GM20000 (cell line): ENCODE data around the gene GCH1.

Experiments
- DNase-seq: peaks from one replicate; pipeline ENCODE4 v3.0.0; 2012; ENCODE audit warnings: low spot score
- TF ChIP-seq, protein P1 (sequence below): IDR thresholded peaks from 2 replicates; pipeline ENCODE4 v1.5.1; 2012; ENCODE audit warnings: mild to moderate bottlenecking, control low read depth; ENCODE audit errors: extremely low read depth, missing control alignments

The GCH1 gene

GRCh38 chr14:54840798-54841197 lies 61.8 kb downstream of the GCH1 start:
- TF ChIP-seq, protein P1, sequence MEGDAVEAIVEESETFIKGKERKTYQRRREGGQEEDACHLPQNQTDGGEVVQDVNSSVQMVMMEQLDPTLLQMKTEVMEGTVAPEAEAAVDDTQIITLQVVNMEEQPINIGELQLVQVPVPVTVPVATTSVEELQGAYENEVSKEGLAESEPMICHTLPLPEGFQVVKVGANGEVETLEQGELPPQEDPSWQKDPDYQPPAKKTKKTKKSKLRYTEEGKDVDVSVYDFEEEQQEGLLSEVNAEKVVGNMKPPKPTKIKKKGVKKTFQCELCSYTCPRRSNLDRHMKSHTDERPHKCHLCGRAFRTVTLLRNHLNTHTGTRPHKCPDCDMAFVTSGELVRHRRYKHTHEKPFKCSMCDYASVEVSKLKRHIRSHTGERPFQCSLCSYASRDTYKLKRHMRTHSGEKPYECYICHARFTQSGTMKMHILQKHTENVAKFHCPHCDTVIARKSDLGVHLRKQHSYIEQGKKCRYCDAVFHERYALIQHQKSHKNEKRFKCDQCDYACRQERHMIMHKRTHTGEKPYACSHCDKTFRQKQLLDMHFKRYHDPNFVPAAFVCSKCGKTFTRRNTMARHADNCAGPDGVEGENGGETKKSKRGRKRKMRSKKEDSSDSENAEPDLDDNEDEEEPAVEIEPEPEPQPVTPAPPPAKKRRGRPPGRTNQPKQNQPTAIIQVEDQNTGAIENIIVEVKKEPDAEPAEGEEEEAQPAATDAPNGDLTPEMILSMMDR = no peak
- DNase-seq = no peak

DNA sequence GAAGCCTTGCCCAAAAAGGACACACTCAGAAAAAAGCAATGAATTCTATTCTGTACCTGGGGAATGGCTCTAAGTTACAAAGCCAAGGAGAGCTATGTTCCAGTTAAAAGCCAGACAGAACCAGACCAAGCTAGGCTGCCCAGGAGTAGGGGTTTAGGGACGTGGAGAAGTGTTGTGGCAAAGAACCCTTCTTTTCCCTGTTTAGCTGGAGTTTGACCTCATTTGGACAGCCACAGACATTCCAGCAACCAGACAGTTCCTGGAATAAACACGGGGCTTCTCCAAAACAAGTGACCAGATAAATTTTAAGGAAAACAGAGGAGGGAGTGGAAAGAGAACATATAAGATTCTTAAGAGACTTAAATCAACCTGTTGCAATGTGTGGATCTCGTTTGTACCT lies 62.3 kb downstream of the GCH1 start:
- no peak for DNase-seq
- TF ChIP-seq, protein P1 = no peak

DNA sequence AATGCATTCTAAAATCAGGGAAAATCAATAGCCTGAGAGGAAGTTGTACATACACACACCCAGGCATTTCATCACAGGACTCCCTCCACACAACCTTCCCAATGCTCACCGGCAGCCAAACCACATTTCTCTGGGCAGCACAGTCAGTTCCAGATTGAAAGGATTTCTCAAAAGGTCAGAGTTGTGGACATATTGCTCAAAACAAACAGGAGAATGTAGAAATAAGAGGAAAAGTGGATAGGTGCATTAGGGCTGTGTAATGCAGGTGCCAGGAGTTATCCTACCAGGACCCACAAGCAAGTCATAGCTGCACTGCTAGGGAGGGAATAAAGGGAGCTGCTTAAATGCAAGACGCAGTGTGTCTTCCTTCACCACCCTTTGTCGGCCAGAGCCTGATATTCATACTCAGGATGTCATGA lies 62.9 kb downstream of the GCH1 start:
- DNase-seq = no peak
- TF ChIP-seq, protein P1 = no peak

DNA sequence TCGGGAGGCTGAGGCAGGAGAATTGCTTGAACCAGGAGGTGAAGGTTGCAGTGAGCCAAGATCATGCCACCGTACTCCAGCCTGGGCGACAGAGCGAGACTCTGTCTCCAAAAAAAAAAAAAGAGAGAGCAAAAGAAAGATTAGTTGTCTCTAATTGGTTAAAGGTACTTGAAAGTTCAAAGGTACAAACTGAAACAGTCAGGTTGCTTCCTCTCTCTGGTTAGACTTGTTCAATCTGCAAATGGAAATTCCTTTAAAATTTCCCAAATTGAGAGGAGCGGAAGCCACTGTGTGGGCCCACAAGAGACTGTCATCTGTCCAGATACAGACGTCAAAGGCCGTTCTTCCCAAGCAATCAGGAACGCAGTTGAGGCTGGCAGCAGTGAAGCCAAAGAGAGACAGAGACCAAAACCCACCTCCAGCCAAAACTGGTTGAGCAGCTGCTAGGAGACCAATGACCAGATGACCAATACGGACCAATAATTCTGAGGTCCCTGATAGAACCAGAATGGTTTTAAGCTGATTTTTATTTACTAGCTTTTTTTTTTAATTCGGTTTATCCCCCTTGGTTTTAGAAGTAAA lies 63.6 kb downstream of the GCH1 start:
- TF ChIP-seq, protein P1 = no peak
- no peak for DNase-seq

DNA sequence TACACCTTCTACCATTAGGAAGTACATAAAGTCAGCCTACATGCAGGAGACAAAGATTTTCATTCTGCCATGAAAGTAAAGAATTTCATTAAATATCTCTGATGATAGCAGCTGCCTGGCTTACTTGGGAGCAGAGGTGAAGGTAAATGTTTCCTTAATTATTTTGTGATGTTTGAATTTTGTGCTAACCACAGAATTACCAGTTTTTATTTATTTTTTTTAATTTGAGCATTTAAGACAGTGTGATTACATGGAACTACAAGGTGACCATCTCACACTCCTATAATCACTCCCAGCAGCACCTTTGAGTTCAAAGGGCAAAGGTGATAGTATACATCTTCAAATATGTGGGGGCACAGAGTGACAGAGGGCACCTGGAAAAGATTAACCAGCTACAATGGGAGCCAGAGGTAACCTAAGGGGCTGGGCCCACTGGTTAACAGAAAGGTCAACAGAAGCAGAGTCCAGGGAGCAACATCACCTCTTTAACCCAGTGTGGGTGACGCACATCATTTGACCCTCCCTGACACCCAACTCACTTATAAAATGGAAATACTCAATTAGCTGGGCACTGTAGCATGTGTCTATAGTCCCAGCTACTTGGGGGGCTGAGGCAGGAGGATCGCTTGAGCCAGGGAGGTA lies 65.0 kb downstream of the GCH1 start:
- DNase-seq = no peak
- TF ChIP-seq, protein P1 = no peak

GRCh38 chr14:54836231-54836630 lies 66.4 kb downstream of the GCH1 start:
- DNase-seq = no peak
- TF ChIP-seq, protein P1 = no peak

- TF ChIP-seq, protein P1 = no peak
- no peak for DNase-seq
Observed at GRCh38 chr14:54834727-54835126, 67.9 kb downstream of the GCH1 start.
